ENCODE measurements around the gene SLC25A51.

GRCh38 chr9:37943345-37944265 lies 39.7 kb upstream of the SLC25A51 start:
- TF ChIP-seq CTCF (IDR thresholded peaks at IDR 0.05; ENCODE audit: low read depth, low read length, missing input control) (no peak), MAX (IDR thresholded peaks at IDR 0.05) (no peak), ZBTB33 (IDR thresholded peaks at IDR 0.05) (no peak), RAD21 (IDR thresholded peaks at IDR 0.05) (no peak), REST (IDR thresholded peaks at IDR 0.05) (no peak), FOXA2 (IDR thresholded peaks at IDR 0.05) (no peak), EGR1 (IDR thresholded peaks at IDR 0.05; ENCODE audit: low read depth in 2 of 2) (no peak), TAF1 (conservative IDR thresholded peaks at IDR 0.05) (no peak), YY1 (IDR thresholded peaks at IDR 0.05) (no peak)
